GM19351 (cell line): Measurements from ENCODE around the gene PHACTR3.

ENCODE experiments used
- ATAC-seq: cut with Tn5 transposase; IDR thresholded peaks from one replicate; pipeline ENCODE4 v1.9.1; 2021; ENCODE audit warnings: mild to moderate bottlenecking, moderate library complexity; ENCODE audit not compliant: unreplicated experiment

The PHACTR3 gene

GRCh38 chr20:59588236-59588855 lies 16.0 kb upstream of the PHACTR3 start:
- no peak for ATAC-seq

GRCh38 chr20:59589086-59589684 lies 15.2 kb upstream of the PHACTR3 start:
- ATAC-seq, result no peak

GRCh38 chr20:59591061-59591460 lies 13.3 kb upstream of the PHACTR3 start:
- ATAC-seq, result no peak

GRCh38 chr20:59596690-59597089 lies 7.7 kb upstream of the PHACTR3 start:
- no peak for ATAC-seq

- ATAC-seq, result no peak
Observed at GRCh38 chr20:59597240-59597639, 7.1 kb upstream of the PHACTR3 start.

- peak; percentile 60 for ATAC-seq
Observed at GRCh38 chr20:59598625-59599310, 5.6 kb upstream of the PHACTR3 start.

GRCh38 chr20:59599941-59600340 lies 4.4 kb upstream of the PHACTR3 start:
- ATAC-seq, result no peak

- no peak for ATAC-seq
Observed at GRCh38 chr20:59600472-59600871, 3.9 kb upstream of the PHACTR3 start.

- no peak for ATAC-seq
Observed at GRCh38 chr20:59602546-59603080, 1.7 kb upstream of the PHACTR3 start.

- ATAC-seq, result no peak
Observed at GRCh38 chr20:59603176-59603575, 1.2 kb upstream of the PHACTR3 start.

GRCh38 chr20:59604741-59605600 lies 631 bp downstream of the PHACTR3 start:
- ATAC-seq, result no peak

GRCh38 chr20:59605601-59606364 lies 1.4 kb downstream of the PHACTR3 start:
- ATAC-seq, result no peak

- no peak for ATAC-seq
Observed at GRCh38 chr20:59606566-59606965, 2.2 kb downstream of the PHACTR3 start.

GRCh38 chr20:59608396-59608795 lies 4.1 kb downstream of the PHACTR3 start:
- no peak for ATAC-seq

- no peak for ATAC-seq
Observed at GRCh38 chr20:59608871-59609270, 4.5 kb downstream of the PHACTR3 start.

GRCh38 chr20:59611286-59611685 lies 6.9 kb downstream of the PHACTR3 start:
- no peak for ATAC-seq

GRCh38 chr20:59613861-59614260 lies 9.5 kb downstream of the PHACTR3 start:
- no peak for ATAC-seq

- no peak for ATAC-seq
Observed at GRCh38 chr20:59614714-59615113, 10.4 kb downstream of the PHACTR3 start.

GRCh38 chr20:59616306-59616705 lies 12.0 kb downstream of the PHACTR3 start:
- ATAC-seq, result no peak

GRCh38 chr20:59617221-59617620 lies 12.9 kb downstream of the PHACTR3 start:
- no peak for ATAC-seq
